Pulmonary artery endothelial cell (primary cell): ENCODE data around the gene RFT1. TPM values are rescaled to one million over a fixed set of nuclear protein-coding genes. Genes with fewer than 3 reads are reported as not detected.
A peak's percentile ranks its signal among the peaks of the same experiment; 100 is the strongest.
"Not testable (repeated sequence)": the region's sequence is repeated elsewhere in the genome, so short reads cannot be mapped to it uniquely, and the experiment has no call there.

ENCODE experiments used
- DNase-seq: peaks from one replicate; pipeline ENCODE4 v3.0.0-alpha.2; 2011; ENCODE audit warnings: low read depth, low spot score
- total RNA-seq: library from RNA; depleted of rRNA; stranded (reverse); fragments of >200 nt; gene quantifications from 2 replicates; pipeline ENCODE4 v1.2.3, GENCODE V29; 2014

RFT1 gene
- total RNA-seq, 1 donor from 2014 or later = 25.3 TPM

DNA sequence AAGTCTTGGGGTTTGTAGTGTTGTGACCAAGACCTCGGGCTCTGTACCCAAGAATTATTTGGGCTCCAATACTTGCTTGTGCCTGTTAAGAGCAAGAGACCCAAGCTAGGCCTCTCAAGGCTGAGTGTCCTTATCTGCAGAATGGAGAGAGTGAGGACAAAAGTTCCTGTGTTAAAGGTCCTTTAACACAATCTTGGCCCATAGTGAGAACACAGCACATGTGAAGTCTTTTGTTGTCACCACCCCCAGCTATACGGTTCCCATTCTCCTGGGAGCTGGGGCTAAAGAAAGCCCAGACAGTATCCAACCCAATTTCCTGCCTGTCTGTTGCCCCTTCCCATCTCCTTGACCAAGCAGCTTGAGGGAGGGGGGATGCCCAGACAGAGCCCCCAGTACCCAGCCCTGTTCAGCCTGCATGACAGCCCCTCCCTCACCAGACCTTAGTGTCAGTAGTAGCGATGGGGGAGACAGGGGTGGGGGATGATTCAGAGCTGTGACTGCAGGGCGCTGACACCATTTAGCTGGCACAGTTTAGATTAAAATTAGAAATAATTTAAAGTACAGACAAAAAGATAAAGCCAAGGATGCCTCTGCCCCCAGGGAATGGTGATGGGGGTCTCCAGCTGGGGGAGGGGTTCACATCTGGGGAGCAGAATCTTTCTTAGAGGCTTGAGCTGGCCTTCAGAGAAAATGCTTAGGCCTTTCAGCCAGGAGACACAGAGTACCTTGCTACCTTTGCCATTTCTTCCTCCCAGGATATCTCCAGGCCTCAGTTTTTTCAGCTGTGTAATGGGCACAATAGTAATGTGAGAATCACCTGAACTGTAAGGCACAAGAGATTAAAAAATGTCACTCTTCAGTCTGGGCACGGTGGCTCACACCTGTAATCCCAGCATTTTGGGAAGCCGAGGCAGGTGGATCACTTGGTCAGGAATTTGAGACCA is 33.5 kb upstream of the RFT1 start:
- DNase-seq = no peak

DNA sequence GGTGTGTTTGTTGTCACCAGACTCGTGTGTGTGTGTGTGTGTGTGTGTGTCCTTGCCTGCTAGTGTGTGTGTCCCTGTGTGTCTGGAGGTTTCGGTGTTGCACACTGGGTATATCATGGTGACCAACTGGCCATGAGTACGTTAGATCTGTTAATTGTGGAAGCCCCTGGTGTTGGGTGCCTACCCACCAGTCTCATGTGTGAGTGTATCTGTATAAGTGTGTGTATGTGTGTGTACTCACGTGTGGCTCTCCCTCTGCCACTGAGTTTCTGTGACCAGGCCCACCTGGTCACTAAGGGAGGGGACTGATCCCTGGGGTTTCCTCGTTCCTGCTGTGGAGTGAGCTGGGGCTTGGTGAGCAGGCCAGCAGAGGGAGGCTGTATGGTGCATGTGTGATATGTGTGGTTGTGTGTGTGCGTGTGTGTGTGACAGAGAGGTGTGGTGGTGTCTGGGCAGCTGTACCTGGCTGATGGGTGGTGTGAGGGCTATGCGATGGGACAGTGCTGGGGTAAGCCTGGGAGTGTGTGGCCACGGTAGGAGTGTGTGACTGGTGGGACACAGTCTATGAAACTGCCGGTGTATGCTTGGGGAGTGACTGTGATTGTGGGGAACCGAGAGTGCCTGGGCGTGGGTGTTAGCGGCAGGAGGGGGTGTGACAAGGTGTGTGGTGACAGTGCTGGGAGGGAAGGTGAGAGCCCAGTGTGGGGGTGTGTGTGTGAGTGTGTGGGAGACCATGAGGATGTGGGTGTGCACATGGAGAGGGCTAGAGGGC is 32.6 kb upstream of the RFT1 start:
- no peak for DNase-seq

DNA sequence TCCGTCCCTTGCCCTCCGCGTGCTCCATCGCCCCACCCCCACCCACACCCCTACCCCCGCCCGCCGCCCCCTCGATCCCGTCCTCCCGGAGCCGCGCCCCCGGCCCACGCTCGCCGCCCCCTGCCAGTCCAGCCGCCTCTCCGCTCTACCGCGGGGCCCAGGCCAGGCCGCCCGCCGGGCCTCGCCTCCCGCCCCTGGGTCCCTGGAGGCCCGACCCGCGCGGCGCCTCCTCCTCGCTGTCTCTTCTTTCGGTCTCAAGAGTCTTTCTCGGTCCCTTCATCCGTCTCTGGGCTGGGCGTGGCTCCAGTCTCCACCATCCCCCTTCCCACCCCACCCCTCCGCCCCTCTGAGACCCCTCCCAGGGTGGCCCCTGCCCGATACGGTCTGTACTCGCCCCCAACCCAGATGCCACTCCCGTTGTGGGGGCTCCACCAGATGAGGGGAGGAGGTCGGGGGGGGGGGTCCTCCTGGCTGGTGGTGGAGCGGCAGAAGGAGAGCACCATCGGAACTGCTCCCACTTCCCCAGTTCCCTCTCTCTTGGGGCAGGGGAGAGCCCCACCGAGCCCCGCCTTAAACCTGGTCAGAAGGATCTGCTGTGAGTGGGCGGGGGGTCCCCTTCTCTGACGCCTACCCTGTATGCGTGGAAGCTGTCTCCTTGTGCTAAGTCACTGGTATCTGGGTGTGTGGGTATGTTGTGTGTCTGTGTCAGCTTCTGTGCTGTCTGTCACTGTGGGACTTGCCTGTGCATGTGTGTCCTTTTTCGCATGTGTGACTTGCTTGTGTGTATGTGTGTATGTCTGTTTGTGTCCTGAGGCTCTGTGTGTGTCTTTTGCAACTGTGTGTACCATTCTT is 31.8 kb upstream of the RFT1 start:
- DNase-seq = no peak

DNA sequence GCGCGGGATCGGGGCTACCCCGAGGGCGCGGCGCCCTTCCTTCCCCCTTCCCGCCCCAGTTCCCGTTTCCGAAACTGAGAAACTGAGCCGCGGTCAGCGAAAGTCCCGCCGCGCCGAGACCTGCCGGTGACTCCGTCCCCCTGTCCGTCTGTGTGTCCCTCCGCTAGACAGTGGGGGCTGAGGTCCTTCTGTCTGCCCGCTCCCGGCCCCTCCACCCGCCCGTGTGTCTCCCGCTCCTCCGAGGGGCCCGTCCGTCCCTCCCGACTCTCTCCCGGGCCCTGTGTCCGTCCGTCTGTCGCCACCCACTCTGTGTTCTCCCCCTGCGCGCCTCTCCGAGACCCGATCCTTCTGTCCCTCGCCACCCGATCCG is 31.2 kb upstream of the RFT1 start:
- DNase-seq = no peak

DNA sequence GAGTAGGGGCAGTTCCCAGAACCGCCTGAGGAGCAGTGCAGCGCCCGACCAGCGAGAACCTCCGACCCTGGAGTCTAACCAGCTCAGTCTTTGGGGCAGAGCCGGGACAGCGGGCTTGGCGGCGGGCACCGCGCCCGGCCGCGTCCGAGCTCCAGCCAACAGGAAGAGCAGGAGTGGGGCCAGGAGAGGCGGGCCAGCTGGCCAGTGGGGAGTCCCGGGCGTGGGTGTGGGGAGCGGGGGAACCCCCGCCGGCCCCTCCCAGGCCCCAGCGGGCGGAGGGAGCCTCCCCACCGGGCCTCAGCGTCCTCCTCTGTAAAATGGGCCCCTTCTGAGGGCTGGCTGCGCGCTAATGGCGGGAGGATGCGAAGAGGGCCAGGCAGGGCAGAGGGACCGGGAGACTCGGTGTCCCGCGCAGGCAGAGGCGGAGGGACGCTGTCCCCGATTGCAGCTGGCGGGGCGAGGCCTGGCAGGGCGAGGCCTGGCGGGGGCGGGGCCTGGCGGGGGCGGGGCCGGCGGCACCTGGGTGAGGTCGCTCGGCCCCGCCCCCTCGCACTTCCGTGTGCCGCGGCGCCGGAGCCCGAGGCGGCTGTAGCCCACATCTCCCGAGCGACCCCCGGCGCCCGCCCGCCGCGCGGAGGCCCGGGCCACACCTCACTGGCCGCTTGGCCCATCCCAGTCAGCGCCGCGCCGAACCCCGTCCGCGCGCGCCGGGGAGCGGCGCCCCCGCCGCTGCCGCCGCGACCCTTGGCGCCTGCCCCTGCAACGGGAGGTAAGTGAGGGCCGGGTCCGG is 30.6 kb upstream of the RFT1 start, which contains the start of gene PRKCD:
PRKCD (plus strand) TSS at position 550 of the 790 bp plus-strand sequence. CDS start 17,214 bp downstream, outside the sequence.
- DNase-seq = peak; percentile 47

DNA sequence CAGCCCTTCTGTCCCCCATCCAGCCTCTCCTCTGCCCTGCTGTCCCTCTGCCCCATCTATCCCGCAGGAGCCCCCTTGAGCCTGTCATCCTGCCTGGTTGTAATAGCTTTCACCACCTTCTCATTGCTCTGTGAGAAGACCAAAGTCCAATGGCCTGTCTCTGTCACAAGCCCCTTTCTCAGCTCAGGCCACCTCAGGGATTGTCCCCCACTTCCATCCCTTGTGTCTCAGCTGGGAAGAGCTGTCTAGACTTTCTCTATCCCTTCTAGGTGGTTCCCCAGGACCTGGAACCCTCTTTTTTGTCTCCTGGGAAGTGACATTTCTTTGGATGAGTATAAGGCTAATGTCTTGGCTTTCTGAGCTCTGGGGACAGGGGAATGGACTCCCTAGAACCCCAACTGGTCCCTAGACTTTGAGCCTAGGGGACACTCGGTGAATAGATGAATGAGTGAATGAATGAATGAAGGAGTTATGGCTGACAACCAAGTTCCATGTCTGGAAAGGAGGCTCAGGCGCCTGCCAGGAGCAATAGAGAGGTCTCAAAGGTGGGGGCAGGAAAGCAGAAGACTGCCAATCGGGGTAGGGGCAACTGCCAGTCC is 29.9 kb upstream of the RFT1 start:
- DNase-seq = no peak

DNA sequence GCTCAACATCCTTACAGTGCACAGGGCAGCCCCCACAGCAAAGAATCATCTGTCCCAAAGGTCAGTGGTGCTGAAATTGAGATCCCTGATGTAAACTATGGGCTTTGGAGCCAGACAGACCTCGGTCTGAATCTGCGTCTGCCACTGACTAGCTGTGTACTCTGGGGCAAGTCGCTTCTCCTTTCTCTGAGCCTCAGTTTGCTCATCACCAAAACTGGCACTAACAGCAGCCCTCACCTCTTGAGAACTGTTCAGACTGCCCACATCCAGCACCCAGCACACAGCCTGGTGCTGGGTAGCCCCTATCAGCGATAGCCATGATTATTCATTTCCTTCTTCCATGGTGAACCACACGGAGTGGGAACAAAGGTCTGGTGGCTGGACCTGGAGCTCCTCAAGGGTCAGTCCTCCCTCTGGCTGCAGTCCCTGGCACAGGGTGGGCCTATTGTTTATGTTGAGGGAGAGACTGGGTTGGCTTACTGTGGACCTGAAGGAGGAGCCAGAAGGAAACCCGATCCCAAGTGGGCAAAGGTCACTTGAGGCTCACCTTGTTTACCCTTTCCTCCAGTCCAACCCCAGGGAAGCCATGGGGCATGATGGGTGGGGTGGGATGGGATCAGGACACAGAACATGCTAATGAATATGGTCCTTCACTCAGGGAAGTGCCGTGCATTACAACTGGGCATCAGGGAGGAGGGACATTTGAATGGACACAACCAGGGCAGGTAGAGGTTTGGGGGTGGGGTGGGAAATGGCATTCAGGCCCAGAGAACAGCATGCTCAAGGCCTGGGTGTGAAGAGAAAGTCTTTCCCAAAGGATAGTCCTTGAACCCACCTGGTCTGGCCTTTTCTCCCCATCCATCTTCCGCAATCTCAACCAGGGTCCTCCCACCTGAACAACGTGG is 29.2 kb upstream of the RFT1 start:
- DNase-seq = peak; percentile 41

DNA sequence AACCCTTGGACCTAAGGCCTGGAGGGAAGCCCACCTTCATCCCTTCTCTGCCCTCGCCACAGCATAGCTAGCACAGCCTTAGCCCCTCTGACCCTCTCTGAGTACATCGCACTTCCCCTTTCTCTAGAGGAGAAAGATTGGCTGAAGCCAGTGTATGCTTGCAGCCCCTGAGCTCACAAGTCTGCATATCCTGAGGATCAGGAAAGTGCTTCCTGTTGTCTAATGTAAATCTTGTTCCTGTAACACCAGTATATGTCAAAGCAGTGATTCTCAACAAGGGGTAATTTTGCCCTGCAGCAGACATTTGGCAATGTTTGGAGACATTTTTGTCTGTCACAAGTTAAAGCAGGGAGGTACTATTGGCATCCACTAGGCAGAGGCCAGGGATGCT is 28.5 kb upstream of the RFT1 start:
- no peak for DNase-seq

DNA sequence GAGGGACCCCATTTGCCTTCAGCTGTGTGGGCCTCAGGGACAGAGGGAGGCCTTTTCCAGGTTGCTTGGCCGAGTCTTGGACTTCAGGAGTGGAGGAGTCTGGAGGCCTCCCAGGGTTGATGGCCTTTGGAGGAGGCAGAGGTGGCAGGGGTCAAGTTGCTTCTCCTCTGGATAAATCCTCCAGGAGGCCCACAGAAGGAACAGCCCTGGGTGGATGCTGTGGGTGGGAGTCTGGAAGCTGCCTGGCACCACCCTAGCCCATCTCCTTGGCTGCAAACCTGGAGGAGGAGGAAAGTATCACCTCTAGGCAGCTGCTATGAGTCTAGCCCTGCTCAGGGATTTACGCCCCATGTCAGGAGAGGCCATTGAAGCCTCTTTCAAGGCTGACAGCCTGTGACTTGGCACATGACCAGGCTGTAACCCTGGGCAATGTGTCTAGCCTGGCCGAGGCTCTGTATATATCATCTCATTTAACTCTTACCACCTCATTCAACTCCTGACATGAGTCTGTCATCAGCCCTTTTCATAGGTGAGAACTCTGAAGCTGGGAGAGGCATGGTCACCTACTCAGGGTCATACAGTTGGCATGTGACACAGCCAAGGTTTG is 27.8 kb upstream of the RFT1 start:
- DNase-seq = no peak

DNA sequence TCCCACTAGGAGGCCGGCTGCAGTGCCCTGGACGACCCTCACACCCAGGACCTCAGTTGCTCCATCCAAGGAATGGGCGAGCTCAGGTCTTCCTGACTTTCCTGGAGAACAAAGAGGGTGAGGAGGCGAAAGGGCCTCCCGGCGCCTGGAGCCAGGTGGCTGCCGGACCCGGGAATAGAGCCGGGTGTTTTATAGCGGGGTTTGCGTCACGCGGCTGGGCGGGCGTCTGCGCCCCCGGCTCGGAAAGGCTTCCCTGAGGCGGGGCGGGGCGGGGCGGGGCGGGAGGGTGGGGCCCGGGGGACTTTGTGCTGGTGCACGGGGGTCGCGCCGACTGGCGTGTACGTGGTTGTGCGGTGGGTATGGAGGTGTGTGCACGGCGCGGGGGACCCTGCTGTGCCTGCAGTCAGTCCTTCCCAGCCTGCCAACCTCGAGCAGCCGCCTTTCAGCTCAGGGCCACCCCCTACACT is 26.2 kb upstream of the RFT1 start:
- DNase-seq = no peak

DNA sequence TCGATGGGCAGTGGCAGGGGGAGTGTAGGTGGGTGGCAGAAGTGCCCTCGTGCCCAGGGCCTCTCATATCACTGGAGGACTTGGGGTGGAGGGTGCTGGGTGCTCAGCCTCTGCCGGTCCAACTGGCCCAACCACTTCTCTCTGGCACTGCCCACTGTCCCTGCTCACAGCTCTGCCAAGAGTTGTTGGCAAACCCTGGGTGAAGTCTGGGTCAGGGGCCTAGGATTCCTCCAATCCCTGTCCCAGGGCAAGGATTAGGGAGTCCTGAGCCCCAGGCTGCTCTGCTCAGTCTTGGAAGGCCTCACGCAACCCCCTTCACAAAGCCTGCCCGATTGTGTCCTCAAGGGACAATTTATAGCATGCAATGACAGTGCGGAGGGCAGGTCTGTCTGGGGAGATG is 25.5 kb upstream of the RFT1 start:
- DNase-seq = no peak

DNA sequence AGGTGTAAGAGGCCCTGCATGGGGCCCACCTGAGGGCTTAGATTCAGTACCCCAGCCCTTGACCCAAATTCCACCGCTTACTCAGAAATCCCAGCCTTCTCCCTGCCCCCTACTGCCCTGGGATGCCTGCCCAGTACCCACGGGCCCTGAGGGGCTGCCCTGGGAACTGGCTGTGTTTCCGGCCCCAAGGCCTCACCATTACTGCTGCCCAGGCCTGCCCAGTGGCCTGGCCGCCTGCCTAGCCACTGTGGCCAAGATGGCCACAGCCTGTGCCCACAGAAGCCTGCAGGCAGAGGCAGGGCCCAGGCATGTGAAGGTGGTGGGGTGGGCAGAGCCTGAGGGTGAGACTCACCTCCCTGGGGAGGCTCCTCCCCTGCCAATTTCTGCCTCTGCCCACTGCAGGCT is 24.6 kb upstream of the RFT1 start:
- DNase-seq = no peak

DNA sequence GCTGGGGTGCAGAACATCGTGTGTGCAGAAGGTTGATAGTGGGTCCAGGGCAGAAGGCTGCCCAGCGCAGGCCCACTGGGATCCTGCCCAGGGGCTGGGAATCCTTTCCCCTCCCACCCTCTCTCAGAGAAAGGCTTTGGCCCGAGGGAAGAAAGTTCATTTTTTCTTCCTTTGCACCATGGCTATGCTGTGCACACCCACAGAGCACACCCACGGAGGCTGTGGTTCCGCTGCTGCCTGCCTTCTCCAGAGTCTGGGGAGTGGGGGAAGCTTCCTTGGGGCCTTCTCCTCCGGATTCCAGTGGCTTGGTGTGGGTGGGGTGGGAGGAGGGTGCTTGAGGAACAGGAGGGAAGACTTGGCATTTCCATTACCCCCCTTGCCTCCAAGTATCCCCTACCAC is 23.7 kb upstream of the RFT1 start:
- no peak for DNase-seq

DNA sequence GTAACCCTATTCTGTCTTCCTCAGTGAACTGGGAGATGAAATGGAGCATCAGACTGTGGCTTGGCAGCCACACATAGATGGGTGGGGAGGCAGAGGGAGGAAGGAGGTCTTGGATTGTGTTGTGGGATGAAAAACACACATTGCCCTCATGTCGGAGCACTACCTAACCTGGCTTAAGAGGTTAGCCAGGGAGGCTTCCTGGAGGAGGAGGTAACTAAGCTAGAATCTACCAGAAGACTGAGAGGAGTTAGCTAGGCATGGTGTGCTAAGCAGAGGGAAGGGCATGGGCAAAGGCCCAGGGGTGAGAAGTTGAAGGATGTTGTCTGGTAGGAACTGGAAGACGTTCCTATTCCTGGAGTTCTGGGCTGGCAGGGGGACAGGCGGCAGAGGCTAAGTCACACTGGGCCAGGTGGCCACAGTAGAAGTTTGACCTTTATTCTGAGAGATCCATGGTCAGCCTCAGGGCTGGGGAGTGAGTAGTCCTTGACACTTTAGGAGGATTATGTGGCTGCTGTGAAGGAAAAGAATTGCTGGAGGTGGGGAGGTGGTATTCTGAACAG is 23.1 kb upstream of the RFT1 start:
- DNase-seq = no peak

DNA sequence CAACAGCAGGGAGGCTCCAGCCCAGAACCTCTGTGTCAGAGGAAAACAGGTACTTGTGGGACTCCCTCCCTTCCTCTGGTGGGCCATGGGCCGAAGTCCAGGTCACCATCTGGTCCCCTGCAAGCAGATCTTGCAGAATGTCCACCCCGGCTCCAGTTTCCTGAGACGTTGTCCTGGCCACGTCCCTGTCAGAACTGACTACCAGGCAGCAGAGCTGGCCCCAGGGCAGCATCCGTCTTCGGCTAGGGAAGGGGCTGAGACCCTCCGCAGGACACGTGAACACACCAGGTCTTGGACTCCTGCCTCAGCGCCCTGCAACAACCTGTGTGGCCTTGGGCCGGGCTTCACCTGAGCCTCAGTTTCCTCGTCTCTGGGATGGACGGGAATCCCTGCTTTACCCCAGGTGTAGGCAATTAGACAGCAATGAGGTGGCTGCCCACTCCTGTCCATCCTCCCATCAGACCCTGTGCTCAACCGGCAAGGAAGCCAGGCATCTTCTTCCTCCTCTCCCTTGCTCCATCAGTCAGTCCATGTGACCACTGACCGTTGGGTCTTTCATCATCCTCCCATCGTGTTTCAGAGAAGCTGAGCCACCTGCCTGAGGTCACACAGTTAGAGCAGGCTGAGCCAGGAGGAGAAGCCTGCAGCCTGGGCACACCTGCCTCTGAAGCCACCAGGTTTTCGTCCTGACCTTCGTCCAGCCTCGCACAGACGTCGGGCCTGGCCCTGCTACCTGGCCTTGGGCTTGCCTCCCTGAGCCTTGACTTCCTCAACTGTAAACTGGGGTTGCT is 21.8 kb upstream of the RFT1 start:
- no peak for DNase-seq

DNA sequence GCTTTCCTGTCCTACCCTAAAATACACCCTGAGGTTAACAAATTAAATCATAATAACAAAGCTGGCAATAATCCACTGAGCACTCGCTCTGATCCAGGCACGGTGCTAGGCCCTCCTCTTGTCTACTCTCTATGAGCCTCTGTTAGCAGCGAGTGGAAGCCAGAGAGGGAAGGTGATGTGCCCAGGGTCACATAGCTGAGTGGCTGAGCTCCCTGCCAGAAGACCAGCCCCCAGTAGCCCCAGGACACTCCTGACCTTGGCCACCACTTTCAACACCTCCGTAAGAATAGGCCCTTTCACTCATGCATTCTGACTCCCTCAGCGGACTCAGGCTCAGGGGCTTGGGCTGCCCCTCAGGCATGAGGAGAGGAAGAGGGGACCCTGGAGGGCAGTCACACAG is 21.2 kb upstream of the RFT1 start:
- no peak for DNase-seq

DNA sequence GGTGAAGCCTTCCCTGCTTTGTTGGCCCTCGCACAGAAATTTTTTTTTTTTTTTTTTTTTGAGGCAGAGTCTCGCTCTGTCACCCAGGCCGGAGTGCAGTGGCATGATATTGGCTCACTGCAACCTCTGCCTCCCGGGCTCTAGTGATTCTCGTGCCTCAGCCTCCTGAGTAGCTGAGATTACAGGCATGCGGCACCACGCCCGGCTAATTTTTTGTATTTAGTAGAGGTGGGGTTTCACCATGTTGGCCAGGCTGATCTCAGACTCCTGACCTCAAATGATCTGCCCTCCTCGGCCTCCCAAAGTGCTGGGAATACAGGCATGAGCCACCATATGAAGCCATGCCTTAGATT is 20.8 kb upstream of the RFT1 start:
- DNase-seq = not testable (repeated sequence)
